Measurements from ENCODE around the gene MACROD1. TPM values are rescaled to one million over a fixed set of nuclear protein-coding genes. Genes with fewer than 3 reads are reported as not detected.

The MACROD1 gene
- total and polyA plus RNA-seq, 2 donors (not counting 3 experiments of a cell fraction or from before 2014, with no cell fraction given), result 11.0 to 16.2 TPM

- Histone ChIP-seq H3K9me3 (replicated peaks; ENCODE audit: control insufficient read depth, insufficient read depth, low read length) (no peaks in the 10 kb centered on the region), H3K36me3 (ENCODE audit: control insufficient read depth in 2 of 2, extremely low read depth in 1 of 2, insufficient read depth in 2 of 2, low read length in 2 of 2) (no peaks in the 10 kb centered on the region), H3K4me3 (replicated peaks in 1 of 3; ENCODE audit: insufficient read depth in 1 of 3, low read depth in 1 of 3, low read length in 3 of 3) (no peak overlapping the region), H3K27ac (ENCODE audit: insufficient read depth, low read depth, low read length) (no peak overlapping the region), H3K4me2 (ENCODE audit: insufficient read depth, low read length) (no peak overlapping the region), H3K4me1 (ENCODE audit: control insufficient read depth, extremely low read depth, insufficient read depth, low read length) (no peaks in the 10 kb centered on the region), H2AFZ (ENCODE audit: low read depth, low read length) (no peak overlapping the region), H3K9ac (replicated peaks; ENCODE audit: extremely low read depth, insufficient read depth, low read length) (no peak overlapping the region), H3K79me2 (ENCODE audit: control insufficient read depth, insufficient read depth, low read length) (no peaks in the 10 kb centered on the region), H4K20me1 (replicated peaks; ENCODE audit: control insufficient read depth, extremely low read depth, insufficient read depth, low read length) (no peaks in the 10 kb centered on the region), H3K9me1 (replicated peaks; ENCODE audit: control insufficient read depth, extremely low read depth, insufficient read depth, low read length) (no peaks in the 10 kb centered on the region), H3K27me3 (ENCODE audit: control insufficient read depth in 2 of 2, insufficient read depth in 2 of 2, low read length in 2 of 2) (no peaks in the 10 kb centered on the region)
- POLR2A ChIA-PET, result no interaction called here
- BruUV-seq (replicated peaks), result no TSS peak
- FAIRE-seq, result no peak
- TF ChIP-seq POLR2A (IDR thresholded peaks at IDR 0.05; ENCODE audit: low read depth, low read length), result no peak
- TF ChIP-seq GATA2 (IDR thresholded peaks at IDR 0.05; ENCODE audit: insufficient read depth, insufficient read length, low read depth, low read length), result no peak
- TF ChIP-seq POLR2AphosphoS5 (IDR thresholded peaks at IDR 0.05; ENCODE audit: insufficient read depth, low read depth, low read length), result no peak
- no peak for TF ChIP-seq FOS (IDR thresholded peaks at IDR 0.05; ENCODE audit: borderline replicate concordance, insufficient read depth, low read length)
- no peak for TF ChIP-seq MYC (IDR thresholded peaks at IDR 0.05; ENCODE audit: low read depth, low read length)
- TF ChIP-seq CTCF (IDR thresholded peaks at IDR 0.05; ENCODE audit: extremely low read depth in 1 of 2, insufficient read depth in 1 of 2, low read depth in 1 of 2, low read length in 2 of 2), result no peak
- TF ChIP-seq MAX (IDR thresholded peaks at IDR 0.05; ENCODE audit: insufficient read depth, insufficient read length), result no peak
- no peak for DNase-seq (ENCODE audit: low read depth, low spot score)
- dilution Hi-C loops (cut with MboI; ENCODE audit: extremely low pct_ligation_motif_present, low sequenced_read_pairs), result no loop called here
- intact Hi-C loops (cut with micrococcal nuclease), result no loop called here
- CTCF ChIA-PET, result interaction anchor here (0.9 to 2.3 kb wide), 7 partner anchors 8 to 133 kb away, joined by 3 to 10 read pairs (median 5); no protein-coding TSS in a partner anchor
Measured at GRCh38 chr11:64015510-64015909, 150.4 kb downstream of the MACROD1 start.

Measured in endothelial cell of umbilical vein (primary cell).